ENCODE measurements around the gene EXOC6B. TPM values are rescaled to one million over a fixed set of nuclear protein-coding genes. Genes with fewer than 3 reads are reported as not detected.

EXOC6B gene
- total and polyA plus RNA-seq, 10 of the 15 experiments (the other 5 are each of a cell fraction or from before 2014, with no cell fraction given) = 0.23 to 2.2 (median 1.2) TPM

- H3K4me1 ChIP-seq (ENCODE audit: control insufficient read depth, insufficient read depth, low read length) = no peaks in the 10 kb centered on the region
- no peaks in the 10 kb centered on the region for H3K27me3 ChIP-seq (replicated peaks in 1 of 2; ENCODE audit: control insufficient read depth in 2 of 2, insufficient read depth in 2 of 2, low read length in 1 of 2)
- no TSS peak for BruUV-seq (replicated peaks)
- 31% methylated on average over 7 of the region's 10 CpGs for WGBS (ENCODE audit: insufficient coverage, insufficient replicate concordance, low lambda C conversion rate, missing lambda C conversion rate)
- ChIA-PET POLR2A (no interaction called here), CTCF (interaction anchor here (0.7 kb wide), 1 partner anchor 589 kb away, joined by 4 read pairs; no protein-coding TSS in a partner anchor), RAD21 (ENCODE audit: unreplicated experiment) (no interaction called here), SMC1A (ENCODE audit: uncharacterized antibody, unreplicated experiment) (no interaction called here)
- H4K20me1 ChIP-seq (ENCODE audit: control insufficient read depth, insufficient read depth) = no peaks in the 10 kb centered on the region
- no peaks in the 10 kb centered on the region for H3K36me3 ChIP-seq (ENCODE audit: control insufficient read depth in 2 of 2, insufficient read depth in 2 of 2, low read length in 1 of 2)
- H3K9me3 ChIP-seq (replicated peaks; ENCODE audit: control insufficient read depth, insufficient read depth, low read length) = no peaks in the 10 kb centered on the region
- H3K79me2 ChIP-seq (ENCODE audit: control insufficient read depth, insufficient read depth, low read length) = no peaks in the 10 kb centered on the region
- H3K4me3 ChIP-seq = no peak overlapping the region
- TF ChIP-seq ZNF622 (IDR thresholded peaks at IDR 0.05) = no peak
- no peak for TF ChIP-seq PBX3 (IDR thresholded peaks at IDR 0.05; ENCODE audit: insufficient replicate concordance, low read depth, low read length)
- TF ChIP-seq ASH2L (IDR thresholded peaks at IDR 0.05; ENCODE audit: borderline replicate concordance, low read depth) = no peak
- TF ChIP-seq TCF3 (IDR thresholded peaks at IDR 0.05; ENCODE audit: borderline replicate concordance, insufficient read depth, low read depth, low read length) = no peak
- TF ChIP-seq ZNF24 (IDR thresholded peaks at IDR 0.05) = no peak
- TF ChIP-seq ZNF687 (IDR thresholded peaks at IDR 0.05) = no peak
- TF ChIP-seq GABPA (IDR thresholded peaks at IDR 0.05; ENCODE audit: low read depth) = no peak
- TF ChIP-seq NFXL1 (IDR thresholded peaks at IDR 0.05; ENCODE audit: borderline replicate concordance) = no peak
- TF ChIP-seq RAD51 (IDR thresholded peaks at IDR 0.05) = no peak
- no peak for TF ChIP-seq MTA3 (IDR thresholded peaks at IDR 0.05; ENCODE audit: borderline replicate concordance, low read length)
- TF ChIP-seq EED (IDR thresholded peaks at IDR 0.05; ENCODE audit: low read depth) = no peak
- TF ChIP-seq FOXM1 (IDR thresholded peaks at IDR 0.05; ENCODE audit: low read depth, low read length) = no peak
- no peak overlapping the region for H3K4me2 ChIP-seq (ENCODE audit: control insufficient read depth, insufficient read depth)
- ATAC-seq (no peak), FAIRE-seq (no peak), DNase-seq (ENCODE audit: low read depth, low spot score) (no peak)
- H2AFZ ChIP-seq (ENCODE audit: control insufficient read depth, low read depth, low read length) = no peak overlapping the region
- H3K9ac ChIP-seq (ENCODE audit: control insufficient read depth, insufficient read depth, low read length) = no peak overlapping the region
- no peak overlapping the region for H3K27ac ChIP-seq (ENCODE audit: control insufficient read depth, insufficient read depth)
- in situ Hi-C loops (cut with MboI) (loop anchor here (25.0 kb wide), 1 partner anchor 849 kb away; no protein-coding TSS in a partner anchor), intact Hi-C loops (cut with micrococcal nuclease; ENCODE audit: unreplicated experiment) (loop anchor here (5.0 kb wide), 2 partner anchors 214 to 589 kb away; no protein-coding TSS in a partner anchor)
These were observed 689.5 kb downstream of the EXOC6B start for GRCh38 chr2:72136331-72136730.

All from GM12878 (cell line).